GM23338 (cell line): ENCODE data around the gene MEAK7. TPM values are rescaled to one million over a fixed set of nuclear protein-coding genes. Genes with fewer than 3 reads are reported as not detected.

Source experiments
- ATAC-seq: fragments of 200-7000 bp; cut with Tn5 transposase; 3 replicates; pipeline ENCODE4 v1.9.1; 2020
- DNase-seq: peaks from one replicate; pipeline ENCODE4 v3.0.0-alpha.2; 2015; ENCODE audit warnings: low spot score
- H2AFZ ChIP-seq: fragments of 200-600 bp; sonication (generic); 2 replicates; pipeline ENCODE4 v1.8.0; 2016; ENCODE audit warnings: antibody characterized with exemption, mild to moderate bottlenecking, moderate library complexity
- H3F3A ChIP-seq: fragments of 200-600 bp; sonication (generic); replicated peaks from 2 replicates; pipeline ENCODE4 v1.8.0; 2017; ENCODE audit warnings: antibody characterized with exemption, mixed run types, low read depth
- H3K27ac ChIP-seq: fragments of 200-600 bp; sonication (generic); 2 replicates; pipeline ENCODE4 v1.6.1; 2016; ENCODE audit warnings: low read depth
- H3K27me3 ChIP-seq: fragments of 200-600 bp; sonication (generic); 2 replicates; pipeline ENCODE4 v1.8.0; 2016; ENCODE audit warnings: mild to moderate bottlenecking, mixed run types, moderate library complexity; ENCODE audit not compliant: insufficient read depth
- H3K36me3 ChIP-seq: fragments of 200-600 bp; sonication (generic); 2 replicates; pipeline ENCODE4 v1.8.0; 2016; ENCODE audit warnings: mild to moderate bottlenecking; ENCODE audit not compliant: insufficient read depth
- H3K4me1 ChIP-seq: fragments of 200-600 bp; sonication (generic); 2 replicates; pipeline ENCODE4 v1.8.0; 2016; ENCODE audit warnings: mild to moderate bottlenecking, moderate library complexity; ENCODE audit not compliant: insufficient read depth
- H3K4me2 ChIP-seq: fragments of 200-600 bp; sonication (generic); 2 replicates; pipeline ENCODE4 v1.7.1; 2017; ENCODE audit warnings: mixed run types
- H3K4me3 ChIP-seq: fragments of 200-600 bp; sonication (generic); 2 replicates; pipeline ENCODE4 v1.6.1; 2016; ENCODE audit warnings: mixed run types
- H3K79me2 ChIP-seq: fragments of 200-600 bp; sonication (generic); replicated peaks from 2 replicates; pipeline ENCODE4 v1.8.0; 2017; ENCODE audit warnings: mild to moderate bottlenecking; ENCODE audit not compliant: insufficient read depth
- H3K9me2 ChIP-seq: fragments of 200-600 bp; sonication (generic); 2 replicates; pipeline ENCODE4 v1.8.0; 2017; ENCODE audit not compliant: insufficient read depth
- H4K20me1 ChIP-seq: fragments of 200-600 bp; sonication (generic); replicated peaks from 2 replicates; pipeline ENCODE4 v1.8.0; 2017; ENCODE audit warnings: mild to moderate bottlenecking; ENCODE audit not compliant: insufficient read depth
- H3K27ac Mint-ChIP-seq: 2 replicates; pipeline ENCODE4 v1.8.0; 2020; ENCODE audit warnings: inconsistent platforms, mild to moderate bottlenecking, moderate library complexity, mixed read lengths
- H3K27me3 Mint-ChIP-seq: 3 replicates; pipeline ENCODE4 v1.8.0; 2022; ENCODE audit warnings: low read depth, mild to moderate bottlenecking, moderate library complexity, mixed read lengths, inconsistent platforms; ENCODE audit not compliant: insufficient read depth, poor library complexity
- H3K36me3 Mint-ChIP-seq: 3 replicates; pipeline ENCODE4 v1.8.0; 2021; ENCODE audit warnings: low read depth, mild to moderate bottlenecking, inconsistent platforms, moderate library complexity, mixed read lengths
- H3K4me1 Mint-ChIP-seq: 3 replicates; pipeline ENCODE4 v1.8.0; 2020; ENCODE audit warnings: mild to moderate bottlenecking, inconsistent platforms, mixed read lengths
- H3K4me3 Mint-ChIP-seq: 3 replicates; pipeline ENCODE4 v1.8.0; 2021; ENCODE audit warnings: moderate library complexity, mild to moderate bottlenecking, inconsistent platforms, mixed read lengths
- H3K9me3 Mint-ChIP-seq: 3 replicates; pipeline ENCODE4 v1.8.0; 2020; ENCODE audit warnings: moderate library complexity, mild to moderate bottlenecking, inconsistent platforms, mixed read lengths
- EZH2 ChIP-seq: fragments of 200-600 bp; sonication (generic); IDR thresholded peaks from one replicate; pipeline ENCODE4 v1.8.0; 2017; ENCODE audit warnings: antibody characterized with exemption, mild to moderate bottlenecking, low read depth; ENCODE audit not compliant: unreplicated experiment
- EZH2phosphoT487 ChIP-seq: fragments of 200-600 bp; sonication (generic); IDR thresholded peaks from one replicate; pipeline ENCODE4 v1.8.1; 2018; ENCODE audit warnings: antibody characterized with exemption; ENCODE audit not compliant: unreplicated experiment
- JUNB ChIP-seq: IDR thresholded peaks from one replicate; pipeline ENCODE4 v1.6.1; 2016; ENCODE audit warnings: antibody characterized with exemption; ENCODE audit not compliant: unreplicated experiment
- STAT1 ChIP-seq: IDR thresholded peaks from one replicate; pipeline ENCODE4 v1.6.1; 2016; ENCODE audit warnings: antibody characterized with exemption; ENCODE audit not compliant: unreplicated experiment
- ZNF114 ChIP-seq: fragments of 250-450 bp; sonication (Bioruptor Pico); IDR thresholded peaks from 2 replicates; pipeline ENCODE4 v1.5.0; 2020; ENCODE audit warnings: mild to moderate bottlenecking, moderate library complexity
- ZNF331 ChIP-seq: fragments of 250-450 bp; sonication (Bioruptor Pico); IDR thresholded peaks from 2 replicates; pipeline ENCODE4 v1.5.0; 2020; ENCODE audit warnings: low read depth, mild to moderate bottlenecking, moderate library complexity
- polyA plus RNA-seq: library from polyadenylated mRNA; unstranded; fragments of >200 nt; fragmentation: Nextera tagmentation; extraction: Ambion mirVana; gene quantifications from 2 replicates; pipeline ENCODE4 v1.2.1, GENCODE V29; 2016
- total RNA-seq: library from RNA; depleted of rRNA; stranded (reverse); fragments of >200 nt; shearing (Covaris generic); gene quantifications from 2 replicates; pipeline ENCODE4 v1.2.3, GENCODE V29; 2014
- TF ChIP-seq, protein P1 (sequence below): IDR thresholded peaks from 2 replicates; pipeline ENCODE4 v1.6.1; 2016; ENCODE audit warnings: antibody characterized with exemption
- TF ChIP-seq, protein P2 (sequence below), 2 experiments: fragments of 200-600 bp in 1 of 2; sonication (generic) in 1 of 2; conservative IDR thresholded peaks; 2 replicates each; pipeline versions ENCODE4 v1.5.1 to v1.6.1; 2016 to 2017; ENCODE audit warnings: antibody characterized with exemption in 2 of 2, low read depth in 2 of 2, mild to moderate bottlenecking in 2 of 2, moderate library complexity in 1 of 2
- TF ChIP-seq, protein P3 (sequence below): IDR thresholded peaks from one replicate; pipeline ENCODE4 v1.6.1; 2018; ENCODE audit warnings: antibody characterized with exemption; ENCODE audit not compliant: unreplicated experiment

MEAK7 gene
- total and polyA plus RNA-seq, 2 experiments from 2014 or later = 7.5 to 17.2 TPM

DNA sequence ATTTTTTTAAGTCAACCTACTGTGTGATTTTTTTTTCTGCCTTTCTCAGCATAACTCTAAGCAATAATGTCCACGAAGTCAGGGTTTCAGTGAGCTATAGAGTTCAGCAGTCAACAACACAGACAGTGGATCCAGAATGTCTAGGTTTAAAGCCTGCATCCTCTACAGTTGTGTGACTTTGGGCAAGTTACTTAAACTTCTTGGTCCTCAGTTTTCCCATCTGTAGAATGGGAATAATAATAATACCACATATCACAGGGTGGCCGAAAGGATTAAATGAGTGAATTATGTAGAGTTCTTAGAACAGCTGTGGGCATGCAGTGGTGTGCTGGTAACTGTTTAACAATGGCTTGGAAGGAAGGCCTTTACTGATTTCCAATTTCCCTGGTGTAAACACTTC, 38.8 kb upstream of the MEAK7 start:
- Mint-ChIP-seq H3K9me3 (no peaks in the 10 kb centered on the region), H3K36me3 (no peaks in the 10 kb centered on the region), H3K4me1 (peaks cover 17% of the 10 kb centered on the region), H3K4me3 (no peak overlapping the region), H3K27me3 (peaks cover 10% of the 10 kb centered on the region), H3K27ac (no peak overlapping the region)
- TF ChIP-seq, protein P1, sequence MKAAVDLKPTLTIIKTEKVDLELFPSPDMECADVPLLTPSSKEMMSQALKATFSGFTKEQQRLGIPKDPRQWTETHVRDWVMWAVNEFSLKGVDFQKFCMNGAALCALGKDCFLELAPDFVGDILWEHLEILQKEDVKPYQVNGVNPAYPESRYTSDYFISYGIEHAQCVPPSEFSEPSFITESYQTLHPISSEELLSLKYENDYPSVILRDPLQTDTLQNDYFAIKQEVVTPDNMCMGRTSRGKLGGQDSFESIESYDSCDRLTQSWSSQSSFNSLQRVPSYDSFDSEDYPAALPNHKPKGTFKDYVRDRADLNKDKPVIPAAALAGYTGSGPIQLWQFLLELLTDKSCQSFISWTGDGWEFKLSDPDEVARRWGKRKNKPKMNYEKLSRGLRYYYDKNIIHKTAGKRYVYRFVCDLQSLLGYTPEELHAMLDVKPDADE = no peak
- no peak for TF ChIP-seq JUNB
- TF ChIP-seq EZH2phosphoT487 = no peak
- TF ChIP-seq, protein P2, sequence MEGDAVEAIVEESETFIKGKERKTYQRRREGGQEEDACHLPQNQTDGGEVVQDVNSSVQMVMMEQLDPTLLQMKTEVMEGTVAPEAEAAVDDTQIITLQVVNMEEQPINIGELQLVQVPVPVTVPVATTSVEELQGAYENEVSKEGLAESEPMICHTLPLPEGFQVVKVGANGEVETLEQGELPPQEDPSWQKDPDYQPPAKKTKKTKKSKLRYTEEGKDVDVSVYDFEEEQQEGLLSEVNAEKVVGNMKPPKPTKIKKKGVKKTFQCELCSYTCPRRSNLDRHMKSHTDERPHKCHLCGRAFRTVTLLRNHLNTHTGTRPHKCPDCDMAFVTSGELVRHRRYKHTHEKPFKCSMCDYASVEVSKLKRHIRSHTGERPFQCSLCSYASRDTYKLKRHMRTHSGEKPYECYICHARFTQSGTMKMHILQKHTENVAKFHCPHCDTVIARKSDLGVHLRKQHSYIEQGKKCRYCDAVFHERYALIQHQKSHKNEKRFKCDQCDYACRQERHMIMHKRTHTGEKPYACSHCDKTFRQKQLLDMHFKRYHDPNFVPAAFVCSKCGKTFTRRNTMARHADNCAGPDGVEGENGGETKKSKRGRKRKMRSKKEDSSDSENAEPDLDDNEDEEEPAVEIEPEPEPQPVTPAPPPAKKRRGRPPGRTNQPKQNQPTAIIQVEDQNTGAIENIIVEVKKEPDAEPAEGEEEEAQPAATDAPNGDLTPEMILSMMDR (conservative IDR thresholded peaks at IDR 0.05; ENCODE audit: low read depth in 2 of 2) = no peak
- TF ChIP-seq ZNF331 (CRISPR knock-in tag) = no peak
- TF ChIP-seq STAT1 = no peak
- Histone ChIP-seq H3F3A (no peaks in the 10 kb centered on the region), H2AFZ (no peak overlapping the region), H3K4me1 (peaks cover 3% of the 10 kb centered on the region; the same call in 1 of the 2 replicates), H3K36me3 (no peaks in the 10 kb centered on the region), H3K79me2 (no peaks in the 10 kb centered on the region), H4K20me1 (no peaks in the 10 kb centered on the region; the same call in 1 of the 2 replicates), H3K27me3 (no peaks in the 10 kb centered on the region), H3K27ac (no peak overlapping the region), H3K4me3 (no peak overlapping the region), H3K4me2 (no peak overlapping the region), H3K9me2 (no peaks in the 10 kb centered on the region)
- no peak for ATAC-seq
- DNase-seq = no peak

- ATAC-seq = no peak
- Histone ChIP-seq H3K27ac (no peak overlapping the region), H3K79me2 (no peaks in the 10 kb centered on the region), H3F3A (no peaks in the 10 kb centered on the region), H3K27me3 (no peaks in the 10 kb centered on the region), H3K4me2 (no peak overlapping the region), H2AFZ (no peak overlapping the region), H3K4me3 (no peak overlapping the region), H4K20me1 (no peaks in the 10 kb centered on the region; the same call in 1 of the 2 replicates), H3K36me3 (no peaks in the 10 kb centered on the region), H3K4me1 (peaks cover 3% of the 10 kb centered on the region; the same call in 1 of the 2 replicates), H3K9me2 (no peaks in the 10 kb centered on the region)
- no peak for TF ChIP-seq EZH2
- TF ChIP-seq JUNB = no peak
- TF ChIP-seq EZH2phosphoT487 = no peak
- TF ChIP-seq ZNF114 (CRISPR knock-in tag) = no peak
- TF ChIP-seq STAT1 = no peak
- TF ChIP-seq ZNF331 (CRISPR knock-in tag) = no peak
- TF ChIP-seq, protein P3, sequence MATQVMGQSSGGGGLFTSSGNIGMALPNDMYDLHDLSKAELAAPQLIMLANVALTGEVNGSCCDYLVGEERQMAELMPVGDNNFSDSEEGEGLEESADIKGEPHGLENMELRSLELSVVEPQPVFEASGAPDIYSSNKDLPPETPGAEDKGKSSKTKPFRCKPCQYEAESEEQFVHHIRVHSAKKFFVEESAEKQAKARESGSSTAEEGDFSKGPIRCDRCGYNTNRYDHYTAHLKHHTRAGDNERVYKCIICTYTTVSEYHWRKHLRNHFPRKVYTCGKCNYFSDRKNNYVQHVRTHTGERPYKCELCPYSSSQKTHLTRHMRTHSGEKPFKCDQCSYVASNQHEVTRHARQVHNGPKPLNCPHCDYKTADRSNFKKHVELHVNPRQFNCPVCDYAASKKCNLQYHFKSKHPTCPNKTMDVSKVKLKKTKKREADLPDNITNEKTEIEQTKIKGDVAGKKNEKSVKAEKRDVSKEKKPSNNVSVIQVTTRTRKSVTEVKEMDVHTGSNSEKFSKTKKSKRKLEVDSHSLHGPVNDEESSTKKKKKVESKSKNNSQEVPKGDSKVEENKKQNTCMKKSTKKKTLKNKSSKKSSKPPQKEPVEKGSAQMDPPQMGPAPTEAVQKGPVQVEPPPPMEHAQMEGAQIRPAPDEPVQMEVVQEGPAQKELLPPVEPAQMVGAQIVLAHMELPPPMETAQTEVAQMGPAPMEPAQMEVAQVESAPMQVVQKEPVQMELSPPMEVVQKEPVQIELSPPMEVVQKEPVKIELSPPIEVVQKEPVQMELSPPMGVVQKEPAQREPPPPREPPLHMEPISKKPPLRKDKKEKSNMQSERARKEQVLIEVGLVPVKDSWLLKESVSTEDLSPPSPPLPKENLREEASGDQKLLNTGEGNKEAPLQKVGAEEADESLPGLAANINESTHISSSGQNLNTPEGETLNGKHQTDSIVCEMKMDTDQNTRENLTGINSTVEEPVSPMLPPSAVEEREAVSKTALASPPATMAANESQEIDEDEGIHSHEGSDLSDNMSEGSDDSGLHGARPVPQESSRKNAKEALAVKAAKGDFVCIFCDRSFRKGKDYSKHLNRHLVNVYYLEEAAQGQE = no peak
- peaks cover 13% of the 10 kb centered on the region for H3K4me1 Mint-ChIP-seq
- no peaks in the 10 kb centered on the region for H3K36me3 Mint-ChIP-seq
- DNase-seq = no peak
- H3K4me3 Mint-ChIP-seq = no peak overlapping the region
- H3K9me3 Mint-ChIP-seq = no peaks in the 10 kb centered on the region
- no peak overlapping the region for H3K27ac Mint-ChIP-seq
- H3K27me3 Mint-ChIP-seq = peaks cover 7% of the 10 kb centered on the region
These were observed 37.7 kb upstream of the MEAK7 start for GRCh38 chr16:84541999-84542817.
